ENCODE results near the gene SOX8.

SOX8 gene

DNA sequence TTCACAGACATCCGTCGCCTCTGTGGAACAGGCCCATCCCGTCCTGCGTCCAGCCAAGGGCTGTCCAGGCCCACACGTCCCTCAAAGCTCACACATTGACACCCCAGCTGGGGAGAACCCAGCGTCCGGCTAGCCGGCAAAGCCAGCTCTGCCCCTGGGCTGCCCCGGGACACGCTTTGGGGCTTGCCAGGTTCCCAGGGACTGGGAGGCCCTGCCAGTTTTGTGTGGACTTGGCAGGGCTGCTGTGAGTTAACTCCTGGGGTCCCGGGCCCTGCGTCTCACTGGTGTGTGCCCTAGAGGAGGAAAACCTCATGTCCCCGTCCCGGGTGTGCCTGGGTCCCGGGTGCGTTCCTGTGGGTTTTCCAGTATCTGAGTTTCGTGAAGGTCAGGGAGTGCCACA lies 6.3 kb downstream of the SOX8 start:
- no peak for DNase-seq

GRCh38 chr16:988471-989353 lies 7.1 kb downstream of the SOX8 start:
- no peak for DNase-seq

DNA sequence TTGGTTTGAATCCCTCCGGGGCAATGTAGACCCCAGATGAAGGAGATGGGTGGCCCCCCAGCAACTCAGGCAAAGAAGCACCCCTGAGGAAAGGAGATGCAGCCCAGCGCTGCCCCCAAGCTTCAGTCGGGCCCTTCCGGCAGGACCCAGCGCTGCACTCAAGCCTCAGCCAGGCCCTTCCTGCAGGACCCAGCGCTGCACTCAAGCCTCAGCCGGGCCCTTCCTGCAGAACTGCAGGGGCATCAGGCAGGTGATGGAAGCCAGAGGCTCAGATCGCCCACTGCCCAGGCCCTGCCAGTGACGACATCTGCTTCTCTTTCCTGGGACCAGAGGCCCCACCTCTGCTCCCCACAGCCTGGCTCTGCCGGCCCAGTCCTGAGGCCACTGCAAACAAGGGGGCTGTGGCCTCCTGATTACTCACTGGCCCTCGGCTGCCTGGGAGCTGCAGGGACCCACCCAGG lies 7.8 kb downstream of the SOX8 start:
- no peak for DNase-seq

- DNase-seq: no peak
Measured at GRCh38 chr16:990516-991291, 9.1 kb downstream of the SOX8 start.

DNA sequence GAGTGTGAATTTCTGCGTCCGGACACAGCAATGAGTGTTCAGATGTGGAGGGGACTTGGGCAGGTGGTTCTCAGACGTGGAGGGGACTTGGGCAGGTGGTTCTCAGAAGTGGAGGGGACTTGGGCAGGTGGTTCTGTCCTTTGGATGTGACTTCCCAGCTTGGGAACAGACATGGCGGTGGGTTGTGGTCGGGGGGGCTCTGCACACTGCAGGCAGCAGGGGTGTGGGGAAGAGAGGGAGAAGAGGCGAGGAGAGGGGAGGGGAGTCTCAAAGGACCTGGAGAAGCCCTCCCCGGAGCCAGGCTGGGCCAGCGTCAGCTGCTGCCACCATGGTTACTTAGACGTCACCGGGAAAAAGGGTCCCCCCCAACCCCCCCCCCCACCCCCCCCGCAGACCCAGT lies 9.8 kb downstream of the SOX8 start:
- DNase-seq: no peak

- DNase-seq: no peak
Measured at GRCh38 chr16:991773-992172, 10.2 kb downstream of the SOX8 start.

- no peak for DNase-seq
Measured at GRCh38 chr16:993731-994130, 12.2 kb downstream of the SOX8 start.

- DNase-seq: no peak
Measured at GRCh38 chr16:995087-995486, 13.5 kb downstream of the SOX8 start.

DNA sequence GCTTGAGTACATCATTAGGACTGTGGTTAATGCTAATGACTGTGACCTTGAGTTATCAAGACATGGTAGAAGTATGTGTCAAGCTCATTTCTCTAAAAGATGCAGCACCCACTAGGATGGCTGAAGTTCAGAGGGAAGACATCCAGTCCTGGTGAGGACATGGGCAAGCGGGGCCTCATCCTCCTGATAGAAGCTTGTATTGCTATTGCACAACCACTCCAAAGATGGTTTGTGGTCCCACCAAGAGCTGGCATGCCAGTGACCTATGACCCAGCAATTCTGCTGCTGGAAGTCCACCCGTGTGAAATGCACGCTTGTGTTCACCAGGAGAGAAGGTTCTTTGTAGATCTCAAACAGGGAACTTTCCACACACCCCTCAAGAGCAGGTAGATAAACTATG lies 14.2 kb downstream of the SOX8 start:
- no peak for DNase-seq

GRCh38 chr16:996681-997080 lies 15.1 kb downstream of the SOX8 start:
- no peak for DNase-seq

- DNase-seq: peak; percentile 66
Measured at GRCh38 chr16:997440-998051, 16.0 kb downstream of the SOX8 start.

- DNase-seq: no peak
Measured at GRCh38 chr16:998211-998610, 16.6 kb downstream of the SOX8 start.

GRCh38 chr16:998615-999014 lies 17.0 kb downstream of the SOX8 start:
- DNase-seq: no peak

- no peak for DNase-seq
Measured at GRCh38 chr16:999677-1000076, 18.1 kb downstream of the SOX8 start.

GRCh38 chr16:1000608-1001007 lies 19.0 kb downstream of the SOX8 start:
- no peak for DNase-seq

DNA sequence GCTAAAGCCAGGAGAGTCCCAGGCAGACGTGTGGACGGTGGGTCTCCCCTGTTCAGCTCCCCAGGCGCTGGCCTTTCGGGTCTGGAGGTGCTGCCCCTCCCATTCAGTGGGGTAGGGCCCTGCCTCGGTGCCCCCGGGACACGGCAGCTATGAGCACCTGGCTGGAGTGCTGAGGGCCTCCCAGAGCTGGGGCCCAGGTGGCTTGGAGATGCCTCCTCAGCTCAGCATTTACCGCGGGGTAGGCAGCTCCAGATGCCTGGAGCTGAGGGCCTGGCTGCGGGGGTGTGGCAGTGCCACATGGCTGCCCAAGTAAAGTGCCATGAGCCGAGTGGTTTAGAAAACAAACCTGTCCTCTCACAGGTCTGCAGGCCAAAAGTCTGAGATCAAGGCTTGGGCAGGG lies 19.5 kb downstream of the SOX8 start:
- DNase-seq: no peak

- DNase-seq: no peak
Measured at GRCh38 chr16:1002399-1003166, 21.0 kb downstream of the SOX8 start.

- no peak for DNase-seq
Measured at GRCh38 chr16:1003391-1004347, 22.1 kb downstream of the SOX8 start.

DNA sequence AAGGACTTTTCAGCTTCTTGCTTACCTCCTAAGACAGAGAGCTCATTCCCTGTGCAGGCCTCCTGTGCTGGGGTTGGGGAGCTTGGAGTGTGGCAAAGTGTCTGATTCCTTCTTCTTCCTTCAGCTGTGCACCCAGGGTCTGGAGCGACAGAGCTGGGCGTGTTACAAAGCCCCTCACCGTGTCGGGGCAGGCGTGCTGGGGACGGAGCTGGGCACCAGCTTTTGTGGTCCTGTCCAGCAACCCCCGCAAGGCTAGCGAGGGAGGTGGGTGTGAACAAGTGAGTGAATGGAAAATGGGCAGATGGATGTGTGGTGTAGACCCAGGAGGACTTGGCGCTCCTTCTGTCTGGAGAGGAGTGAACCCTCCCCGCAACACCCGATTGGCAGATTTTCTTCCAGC lies 23.7 kb downstream of the SOX8 start:
- DNase-seq: no peak

GRCh38 chr16:1006781-1007180 lies 25.2 kb downstream of the SOX8 start:
- DNase-seq: no peak

GRCh38 chr16:1007284-1007850 lies 25.8 kb downstream of the SOX8 start:
- DNase-seq: no peak

Measured in right kidney (tissue), 1 donor.